Posterior cingulate gyrus (tissue), 11 donors: ENCODE results near the gene SPINK6.

Experiments
- DNase-seq, 10 donors: peaks; one replicate each; pipeline versions ENCODE4 v3.0.0 to v3.0.0-alpha.2; 2020 to 2021; ENCODE audit warnings: mixed read lengths in 3 of 10
- intact Hi-C: fragments of 100-400 bp; cut with DNase I; formaldehyde crosslinking; loops from one replicate; pipeline ENCODE4 v1.15.1; 2023

Gene SPINK6

DNA sequence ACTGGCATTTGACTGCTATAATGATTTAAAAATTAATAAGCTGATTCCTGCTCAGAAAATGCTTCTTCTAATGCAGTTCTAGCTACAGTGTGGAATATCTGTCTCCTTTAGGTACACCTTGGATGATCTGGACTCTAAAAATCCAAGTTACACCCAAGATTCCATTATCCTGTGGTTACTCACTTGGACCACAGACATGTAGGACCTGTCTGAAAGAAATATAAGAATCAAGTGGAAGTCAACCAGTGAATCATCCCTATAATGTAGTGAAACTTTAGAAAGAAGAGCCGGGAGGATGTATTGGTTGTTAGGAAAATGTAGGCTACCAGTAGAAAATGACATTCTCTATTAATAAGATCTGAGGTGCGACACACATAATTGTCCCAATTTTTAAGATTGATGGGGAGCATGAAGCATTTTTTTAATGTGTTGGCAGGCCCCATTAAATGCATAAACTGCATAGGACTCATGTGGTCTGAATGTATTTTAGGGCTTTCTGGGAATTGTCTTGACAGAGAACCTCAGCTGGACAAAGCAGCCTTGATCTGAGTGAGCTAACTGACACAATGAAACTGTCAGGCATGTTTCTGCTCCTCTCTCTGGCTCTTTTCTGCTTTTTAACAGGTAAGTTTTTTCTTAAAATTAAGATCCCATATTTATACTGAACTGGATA lies at the start of gene SPINK6:
Gene SPINK6 (plus strand): TSS at position 512 of the 673 bp plus-strand sequence. CDS start 55 bp downstream, at position 567.
- intact Hi-C loops: no loop called here
- DNase-seq: no peak

DNA sequence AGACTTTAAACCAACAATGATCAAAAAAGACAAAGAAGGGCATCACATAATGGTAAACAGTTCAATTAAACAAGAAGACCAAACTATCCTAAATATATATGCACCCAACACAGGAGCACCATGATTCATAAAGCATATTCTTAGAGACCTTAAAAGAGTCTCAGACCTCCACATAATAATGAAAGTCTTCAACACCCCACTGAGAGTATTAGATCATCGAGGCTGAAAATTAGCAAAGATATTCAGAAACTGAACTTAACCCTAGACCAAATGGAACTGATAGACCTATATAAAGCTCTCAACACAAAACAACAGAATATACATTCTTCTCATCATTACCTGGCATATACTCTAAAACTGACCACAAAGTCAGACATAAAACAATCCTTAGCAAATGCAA lies 46.2 kb upstream of the SPINK6 start:
- intact Hi-C loops: no loop called here
- DNase-seq: no peak

DNA sequence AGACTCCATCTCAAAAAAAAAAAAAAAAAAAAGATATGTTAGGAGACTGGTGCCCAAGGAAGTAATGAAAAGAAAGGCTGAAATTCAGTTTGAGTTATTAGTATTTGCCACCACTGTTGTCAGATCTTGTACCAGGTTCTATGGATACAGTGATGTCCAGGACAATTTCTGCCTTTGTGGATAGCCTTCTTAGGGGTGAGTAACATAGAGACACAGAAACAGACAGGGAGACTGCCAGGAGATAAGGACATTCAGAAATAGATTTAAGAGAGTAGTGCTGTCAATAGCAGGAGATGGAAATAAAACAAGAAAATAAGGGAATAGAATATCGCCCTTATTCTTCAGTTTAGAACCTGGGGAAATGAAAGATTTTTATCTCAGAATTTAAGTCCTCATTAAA lies 40.8 kb upstream of the SPINK6 start:
- intact Hi-C loops: no loop called here
- DNase-seq: no peak

DNA sequence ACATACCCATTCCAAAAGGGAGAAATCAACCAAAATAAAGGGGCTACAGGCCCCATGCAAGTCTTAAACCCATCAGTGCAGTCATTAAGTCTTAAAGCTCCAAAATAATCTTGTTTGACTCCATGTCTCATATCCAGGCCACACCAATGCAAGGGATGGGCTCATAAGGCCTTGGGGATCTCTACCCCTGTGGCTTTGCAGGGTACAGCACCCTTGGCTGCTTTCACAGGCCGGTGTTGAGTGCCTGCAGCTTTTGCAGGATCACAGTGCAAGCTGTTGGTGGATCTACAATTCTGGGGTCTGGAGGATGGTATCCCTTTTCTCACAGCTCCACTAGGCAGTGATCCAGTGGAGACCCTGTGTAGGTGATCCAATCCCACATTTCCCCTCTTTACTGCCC lies 39.5 kb upstream of the SPINK6 start:
- intact Hi-C loops: no loop called here
- no peak for DNase-seq

DNA sequence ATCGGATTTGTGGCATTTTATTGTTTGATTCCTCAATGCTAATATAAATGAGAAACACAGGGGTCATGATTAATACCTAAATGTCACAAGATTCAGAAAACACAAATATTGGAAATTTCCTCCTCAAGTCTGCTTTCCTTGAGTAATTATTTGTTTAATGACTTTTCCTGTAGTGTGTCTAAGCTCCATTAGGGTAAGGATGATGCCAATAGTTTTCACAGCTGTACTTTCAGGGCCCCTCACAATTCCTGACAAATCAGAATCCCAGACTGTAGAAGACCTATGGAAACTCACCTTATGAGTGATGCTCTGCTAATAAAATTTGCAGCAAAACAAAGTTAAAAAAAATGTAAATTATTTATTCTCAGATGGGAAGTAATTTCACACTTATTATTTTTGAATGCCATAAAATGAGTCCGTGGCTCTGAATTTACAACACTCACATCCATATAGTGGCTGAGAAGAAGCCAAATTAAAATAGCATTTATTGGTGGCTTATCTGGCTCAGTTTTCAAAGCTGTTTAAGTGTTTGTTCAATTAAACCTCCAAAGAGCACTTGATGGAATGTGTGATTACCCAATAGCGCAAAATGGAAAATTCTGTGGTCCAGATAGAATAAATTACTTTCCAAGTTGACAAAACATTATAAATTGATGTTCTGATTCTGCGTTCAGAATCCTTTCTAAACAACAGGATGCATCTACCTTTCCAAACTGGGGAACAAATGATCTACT lies 36.1 kb upstream of the SPINK6 start:
- intact Hi-C loops: no loop called here
- DNase-seq: no peak

- no peak for DNase-seq
- intact Hi-C loops: no loop called here
Observed at GRCh38 chr5:148168246-148168645, 34.6 kb upstream of the SPINK6 start, which contains the start of gene SPINK14. Gene SPINK14 (plus strand): TSS chr5:148168546. CDS start chr5:148169733, 1,187 bp downstream.

- DNase-seq: no peak
- intact Hi-C loops: no loop called here
Observed at GRCh38 chr5:148172377-148172776, 30.5 kb upstream of the SPINK6 start.

GRCh38 chr5:148176480-148176879 lies 26.4 kb upstream of the SPINK6 start:
- DNase-seq: no peak
- intact Hi-C loops: no loop called here

- intact Hi-C loops: no loop called here
- no peak for DNase-seq
Observed at GRCh38 chr5:148177207-148177606, 25.6 kb upstream of the SPINK6 start.

- DNase-seq: peak in 1 of 10 donors; percentile 7
- intact Hi-C loops: loop anchor here (2.0 kb wide), 1 partner anchor 195 kb away; no protein-coding TSS in a partner anchor
Observed at GRCh38 chr5:148179234-148179824, 23.5 kb upstream of the SPINK6 start.

DNA sequence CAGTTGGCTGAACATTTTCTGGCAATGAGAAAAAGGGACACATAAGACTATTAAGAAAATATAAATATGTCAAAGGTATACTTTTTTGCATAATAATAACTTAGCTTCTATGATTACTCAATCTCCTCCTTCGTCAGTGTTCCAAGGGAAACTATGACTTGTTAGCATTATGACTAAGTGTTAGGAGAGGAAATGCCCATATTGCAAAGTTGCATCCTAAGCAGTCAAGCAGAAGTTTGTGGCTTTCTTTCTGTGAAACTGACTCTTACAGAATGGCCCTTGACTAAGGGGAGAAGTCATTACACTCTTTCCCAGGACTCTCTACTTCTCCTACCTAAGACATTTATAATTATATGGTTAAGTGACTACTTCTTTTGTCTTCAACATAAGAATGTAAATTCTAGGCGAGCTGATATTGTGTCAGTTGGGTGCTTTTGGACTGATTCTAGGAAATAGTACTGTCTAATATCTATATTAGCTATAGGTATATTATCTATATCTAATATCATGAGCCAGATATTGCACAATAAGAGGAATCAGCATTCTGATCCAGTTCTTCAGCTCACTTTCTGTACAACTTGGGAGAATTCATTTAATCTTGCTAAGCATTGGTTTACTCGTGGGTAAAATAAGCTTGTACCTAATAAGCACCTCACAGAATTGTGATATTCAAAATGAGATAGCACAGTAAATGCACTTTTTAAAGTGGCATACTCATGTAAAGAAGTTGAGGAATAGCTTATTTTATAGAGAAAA lies 16.4 kb upstream of the SPINK6 start:
- intact Hi-C loops: no loop called here
- no peak for DNase-seq

- intact Hi-C loops: no loop called here
- no peak for DNase-seq
Observed at GRCh38 chr5:148191010-148191409, 11.8 kb upstream of the SPINK6 start.

DNA sequence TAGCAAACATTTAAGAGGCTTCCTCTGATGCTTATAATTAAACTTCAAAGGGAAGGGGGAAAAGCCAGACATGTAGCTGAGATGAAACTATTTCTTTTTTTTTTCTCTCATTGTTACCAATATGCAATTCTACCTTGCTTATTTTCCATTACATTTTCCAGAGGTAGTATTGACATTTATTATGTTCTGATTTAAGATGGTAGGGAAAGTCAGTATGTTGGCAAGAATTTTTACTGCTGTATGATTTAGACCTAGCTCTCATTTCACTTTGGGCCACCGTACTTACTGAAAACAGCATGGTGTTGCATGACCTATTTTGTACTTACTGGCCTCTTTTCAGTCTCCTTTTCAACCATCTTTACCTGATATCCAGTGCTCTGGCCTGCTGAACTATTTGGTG lies 9.6 kb upstream of the SPINK6 start:
- intact Hi-C loops: no loop called here
- no peak for DNase-seq

- intact Hi-C loops: no loop called here
- DNase-seq: no peak
Observed at GRCh38 chr5:148201151-148201550, 1.7 kb upstream of the SPINK6 start.

GRCh38 chr5:148205044-148205806 lies 2.4 kb downstream of the SPINK6 start:
- intact Hi-C loops: no loop called here
- DNase-seq: no peak

DNA sequence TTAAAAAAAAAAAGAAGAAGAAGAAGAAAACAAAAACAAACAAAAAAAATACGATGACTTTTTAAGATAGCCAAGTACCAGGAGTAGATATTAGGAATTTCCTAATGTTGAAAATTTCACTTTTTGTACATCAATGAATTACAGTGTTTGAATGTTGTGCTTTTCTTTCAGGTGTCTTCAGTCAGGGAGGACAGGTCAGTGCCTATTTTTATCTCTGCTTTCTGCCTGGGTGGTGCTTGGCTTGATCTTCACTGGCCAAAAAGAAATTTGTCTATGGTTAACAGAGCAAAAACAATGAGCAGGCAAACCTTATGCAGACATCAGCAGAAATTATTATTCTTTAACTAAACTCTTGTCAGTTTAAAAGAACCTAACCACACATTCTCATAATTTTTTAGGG lies 3.0 kb downstream of the SPINK6 start:
- intact Hi-C loops: no loop called here
- DNase-seq: no peak

- intact Hi-C loops: no loop called here
- DNase-seq: no peak
Observed at GRCh38 chr5:148206620-148207019, 3.8 kb downstream of the SPINK6 start.

- intact Hi-C loops: no loop called here
- no peak for DNase-seq
Observed at GRCh38 chr5:148208226-148208625, 5.4 kb downstream of the SPINK6 start.

GRCh38 chr5:148209151-148209770 lies 6.4 kb downstream of the SPINK6 start:
- intact Hi-C loops: no loop called here
- no peak for DNase-seq

- DNase-seq: no peak
- intact Hi-C loops: no loop called here
Observed at GRCh38 chr5:148214665-148215185, 11.9 kb downstream of the SPINK6 start.
